Activated CD8-positive, alpha-beta memory T cell treated with anti-CD3 and anti-CD28 coated beads, Interleukin-2, amount 50 U/mL, for 1 hour (primary cell): ENCODE results near the gene PALLD.

Experiments used
- DNase-seq: peaks from one replicate; pipeline ENCODE4 v3.0.0-alpha.2; 2020; ENCODE audit errors: extremely low read depth

The PALLD gene

GRCh38 chr4:168731706-168732414 lies 235.0 kb downstream of the PALLD start:
- no peak for DNase-seq

- no peak for DNase-seq
Observed at GRCh38 chr4:168732714-168733113, 235.9 kb downstream of the PALLD start.

- DNase-seq: no peak
Observed at GRCh38 chr4:168734703-168735678, 238.1 kb downstream of the PALLD start.

DNA sequence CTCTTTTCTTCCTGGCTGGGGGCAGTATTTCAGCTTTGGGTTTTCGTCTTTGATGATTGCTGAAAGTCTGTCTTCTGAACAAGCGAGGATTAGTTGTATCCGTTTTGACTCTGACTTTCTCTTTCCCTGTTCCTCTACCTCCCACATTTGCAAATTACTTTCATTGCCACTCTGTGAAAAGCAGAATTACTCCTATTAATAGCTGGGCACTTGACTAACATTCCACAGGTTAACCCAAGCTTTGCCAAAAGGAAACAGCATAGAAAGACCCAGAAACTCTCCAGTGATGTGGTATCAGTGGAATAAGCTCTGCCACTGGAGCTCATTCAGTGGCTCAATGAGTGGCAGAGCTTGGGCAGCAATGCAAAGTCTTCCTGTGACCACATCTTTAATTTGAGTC lies 238.9 kb downstream of the PALLD start:
- no peak for DNase-seq

GRCh38 chr4:168736860-168737805 lies 240.3 kb downstream of the PALLD start:
- no peak for DNase-seq

- DNase-seq: no peak
Observed at GRCh38 chr4:168737806-168738172, 240.9 kb downstream of the PALLD start.

GRCh38 chr4:168739886-168740285 lies 243.0 kb downstream of the PALLD start:
- no peak for DNase-seq

DNA sequence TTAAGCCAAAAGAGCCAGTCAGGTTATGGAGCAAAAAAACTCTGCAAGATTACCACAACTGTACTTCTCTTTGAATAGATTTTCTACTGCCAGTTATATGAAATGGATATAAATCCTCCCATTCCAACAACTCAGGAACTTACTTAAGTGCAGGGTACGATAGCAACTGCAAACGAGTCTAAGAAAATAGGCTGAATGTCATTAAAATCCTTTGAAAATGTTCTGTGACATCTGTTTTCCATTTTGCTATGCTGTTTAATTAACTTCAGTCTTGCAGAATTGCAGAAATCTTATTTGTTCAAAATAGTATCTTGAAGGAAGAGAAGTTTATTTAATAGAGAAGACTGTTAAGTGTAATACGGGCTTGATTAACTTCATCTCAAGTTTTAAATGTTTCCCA lies 243.8 kb downstream of the PALLD start:
- DNase-seq: no peak

- DNase-seq: no peak
Observed at GRCh38 chr4:168741281-168742173, 244.7 kb downstream of the PALLD start.

- no peak for DNase-seq
Observed at GRCh38 chr4:168743131-168743530, 246.3 kb downstream of the PALLD start.

- DNase-seq: no peak
Observed at GRCh38 chr4:168743601-168744000, 246.7 kb downstream of the PALLD start.

DNA sequence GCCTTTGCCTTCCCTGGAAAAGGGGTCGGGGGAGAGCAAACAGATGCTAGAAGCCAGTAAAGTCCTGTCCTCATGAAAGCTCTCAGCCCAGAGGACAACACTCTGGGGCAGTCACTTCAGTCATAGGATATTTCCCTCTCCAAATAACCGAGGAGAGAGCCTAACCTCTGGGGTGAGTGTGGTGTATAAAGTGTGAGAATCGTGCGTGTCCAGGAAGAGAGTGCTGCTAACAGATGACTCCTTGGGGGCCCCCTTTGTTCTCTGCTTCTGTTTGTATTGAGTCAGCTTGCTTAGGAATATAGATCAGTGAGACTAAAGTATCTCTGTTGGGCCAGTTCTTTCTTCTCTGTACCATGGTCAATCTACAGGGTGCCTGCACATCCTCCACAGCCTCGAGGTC lies 247.2 kb downstream of the PALLD start:
- no peak for DNase-seq

- DNase-seq: no peak
Observed at GRCh38 chr4:168748807-168749206, 252.0 kb downstream of the PALLD start.

- no peak for DNase-seq
Observed at GRCh38 chr4:168751263-168752225, 254.7 kb downstream of the PALLD start.

GRCh38 chr4:168755598-168756477 lies 259.0 kb downstream of the PALLD start:
- no peak for DNase-seq

GRCh38 chr4:168757500-168757899 lies 260.6 kb downstream of the PALLD start:
- no peak for DNase-seq

- DNase-seq: no peak
Observed at GRCh38 chr4:168758351-168758876, 261.6 kb downstream of the PALLD start.

DNA sequence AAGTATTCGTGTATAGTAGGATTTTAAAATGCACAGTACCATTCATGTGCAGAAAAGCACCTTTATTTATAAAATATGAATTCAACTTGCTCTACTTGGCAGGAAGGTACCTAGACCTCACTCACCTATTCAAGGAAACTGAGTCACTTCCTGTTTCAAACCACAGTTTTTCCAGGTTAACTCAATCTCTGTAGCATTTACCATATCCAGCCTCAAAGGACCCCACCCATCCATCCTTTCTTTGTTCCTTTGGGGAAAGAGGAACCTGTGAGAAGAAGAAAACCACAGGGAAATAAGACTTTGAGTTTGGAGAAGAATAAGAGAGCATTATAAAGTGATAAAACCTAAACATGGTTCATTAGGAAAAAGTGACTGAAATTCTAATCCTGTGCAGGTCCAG lies 262.5 kb downstream of the PALLD start:
- DNase-seq: no peak
